Stimulated activated CD4-positive, alpha-beta T cell treated with anti-CD3 and anti-CD28 coated beads, Interleukin-1b, Interleukin-23, amount 100 ng/mL, for 48 hours (primary cell): ENCODE measurements around the gene LEMD1.

Source experiments
- DNase-seq: peaks from one replicate; pipeline ENCODE4 v3.0.0-alpha.2; 2020

Gene LEMD1

GRCh38 chr1:205421798-205422197 is at the start of gene LEMD1:
Gene LEMD1, minus strand, starts transcription at chr1:205422056. Its CDS starts 1,520 bp downstream, at chr1:205420536.
- DNase-seq: no peak

GRCh38 chr1:205470131-205470530 is 48.3 kb upstream of the LEMD1 start:
- no peak for DNase-seq

GRCh38 chr1:205466595-205467220 is 44.9 kb upstream of the LEMD1 start:
- no peak for DNase-seq

GRCh38 chr1:205465392-205465791 is 43.5 kb upstream of the LEMD1 start:
- no peak for DNase-seq

GRCh38 chr1:205458777-205459566 is 37.1 kb upstream of the LEMD1 start:
- DNase-seq: peak; percentile 19

- DNase-seq: no peak
Measured at GRCh38 chr1:205456868-205457745, 35.3 kb upstream of the LEMD1 start.

- no peak for DNase-seq
Measured at GRCh38 chr1:205456383-205456867, 34.6 kb upstream of the LEMD1 start.

- DNase-seq: no peak
Measured at GRCh38 chr1:205455581-205456382, 33.9 kb upstream of the LEMD1 start, which contains the start of gene BLACAT1. Gene BLACAT1, minus strand, starts transcription at chr1:205456045.

GRCh38 chr1:205454903-205455335 is 33.1 kb upstream of the LEMD1 start:
- DNase-seq: no peak

GRCh38 chr1:205453466-205453865 is 31.6 kb upstream of the LEMD1 start:
- no peak for DNase-seq

- no peak for DNase-seq
Measured at GRCh38 chr1:205452933-205453332, 31.1 kb upstream of the LEMD1 start.

- DNase-seq: no peak
Measured at GRCh38 chr1:205452364-205452763, 30.5 kb upstream of the LEMD1 start.

- DNase-seq: no peak
Measured at GRCh38 chr1:205451759-205452164, 29.9 kb upstream of the LEMD1 start.

- DNase-seq: no peak
Measured at GRCh38 chr1:205451202-205451601, 29.3 kb upstream of the LEMD1 start.

- no peak for DNase-seq
Measured at GRCh38 chr1:205450448-205450847, 28.6 kb upstream of the LEMD1 start.

- DNase-seq: peak; percentile 58
Measured at GRCh38 chr1:205449750-205450443, 28.0 kb upstream of the LEMD1 start.

GRCh38 chr1:205449254-205449749 is 27.4 kb upstream of the LEMD1 start:
- DNase-seq: no peak

- DNase-seq: no peak
Measured at GRCh38 chr1:205448540-205449253, 26.8 kb upstream of the LEMD1 start.

- DNase-seq: no peak
Measured at GRCh38 chr1:205447457-205448341, 25.8 kb upstream of the LEMD1 start.

GRCh38 chr1:205446828-205447227 is 25.0 kb upstream of the LEMD1 start:
- DNase-seq: no peak
